ENCODE results near the gene CRYBG1. TPM values are rescaled to one million over a fixed set of nuclear protein-coding genes. Genes with fewer than 3 reads are reported as not detected.

CRYBG1 gene
- total and polyA plus RNA-seq, 2 of the 13 experiments (the other 11 are each of a cell fraction or from before 2014, with no cell fraction given) = 10.1 to 21.9 TPM

DNA sequence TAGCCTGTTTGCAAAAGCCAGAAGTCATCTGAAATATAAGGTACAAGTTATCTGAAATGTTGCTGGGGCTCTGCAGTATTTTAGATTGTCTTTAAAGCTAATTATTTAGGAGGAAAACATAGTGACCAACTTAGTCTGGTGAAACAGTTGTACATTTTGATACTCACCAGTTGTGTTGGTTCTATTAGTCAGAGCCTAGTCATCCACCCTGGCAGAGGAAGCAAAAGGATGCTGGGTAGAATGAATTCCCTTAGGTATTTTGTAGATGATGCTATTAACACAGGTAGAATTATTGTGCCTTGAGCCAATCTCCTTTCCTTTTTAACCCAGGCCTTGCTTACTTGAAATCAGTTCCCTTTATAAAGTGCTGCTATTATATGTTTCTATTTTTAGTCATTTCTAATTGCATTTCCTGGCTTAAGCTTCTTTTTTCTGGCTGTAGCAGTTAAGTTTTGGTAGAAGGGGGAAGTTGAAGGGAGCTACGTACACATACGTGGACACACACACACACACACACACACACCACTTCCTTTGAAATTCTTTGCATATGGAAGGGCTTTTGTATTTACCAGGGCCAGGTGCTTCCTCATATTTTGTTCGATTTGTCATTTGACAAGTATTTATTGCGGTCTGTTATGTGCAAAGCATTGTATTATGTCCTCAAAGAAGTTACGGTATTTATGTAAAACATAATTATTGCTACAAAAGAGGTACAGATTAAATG, 186.3 kb downstream of the CRYBG1 start:
- no peak overlapping the region for H3K9ac ChIP-seq (ENCODE audit: insufficient read depth, low read depth, low read length)
- H3K4me3 ChIP-seq (replicated peaks in 1 of 3; ENCODE audit: insufficient read depth in 1 of 3, low read depth in 2 of 3, low read length in 3 of 3) = no peak overlapping the region
- H4K20me1 ChIP-seq (ENCODE audit: insufficient read depth, low read length) = no peaks in the 10 kb centered on the region
- H3K27ac ChIP-seq (ENCODE audit: extremely low read length, insufficient read depth, low read length) = peak overlapping the region; percentile 53
- peak; percentile 9; the same call in 1 of the 2 replicates for TF ChIP-seq FOSL2 (CRISPR knock-in tag; IDR thresholded peaks at IDR 0.05)
- no peak for TF ChIP-seq GFI1 (CRISPR knock-in tag; IDR thresholded peaks at IDR 0.05; ENCODE audit: borderline replicate concordance)
- TF ChIP-seq, protein P1, sequence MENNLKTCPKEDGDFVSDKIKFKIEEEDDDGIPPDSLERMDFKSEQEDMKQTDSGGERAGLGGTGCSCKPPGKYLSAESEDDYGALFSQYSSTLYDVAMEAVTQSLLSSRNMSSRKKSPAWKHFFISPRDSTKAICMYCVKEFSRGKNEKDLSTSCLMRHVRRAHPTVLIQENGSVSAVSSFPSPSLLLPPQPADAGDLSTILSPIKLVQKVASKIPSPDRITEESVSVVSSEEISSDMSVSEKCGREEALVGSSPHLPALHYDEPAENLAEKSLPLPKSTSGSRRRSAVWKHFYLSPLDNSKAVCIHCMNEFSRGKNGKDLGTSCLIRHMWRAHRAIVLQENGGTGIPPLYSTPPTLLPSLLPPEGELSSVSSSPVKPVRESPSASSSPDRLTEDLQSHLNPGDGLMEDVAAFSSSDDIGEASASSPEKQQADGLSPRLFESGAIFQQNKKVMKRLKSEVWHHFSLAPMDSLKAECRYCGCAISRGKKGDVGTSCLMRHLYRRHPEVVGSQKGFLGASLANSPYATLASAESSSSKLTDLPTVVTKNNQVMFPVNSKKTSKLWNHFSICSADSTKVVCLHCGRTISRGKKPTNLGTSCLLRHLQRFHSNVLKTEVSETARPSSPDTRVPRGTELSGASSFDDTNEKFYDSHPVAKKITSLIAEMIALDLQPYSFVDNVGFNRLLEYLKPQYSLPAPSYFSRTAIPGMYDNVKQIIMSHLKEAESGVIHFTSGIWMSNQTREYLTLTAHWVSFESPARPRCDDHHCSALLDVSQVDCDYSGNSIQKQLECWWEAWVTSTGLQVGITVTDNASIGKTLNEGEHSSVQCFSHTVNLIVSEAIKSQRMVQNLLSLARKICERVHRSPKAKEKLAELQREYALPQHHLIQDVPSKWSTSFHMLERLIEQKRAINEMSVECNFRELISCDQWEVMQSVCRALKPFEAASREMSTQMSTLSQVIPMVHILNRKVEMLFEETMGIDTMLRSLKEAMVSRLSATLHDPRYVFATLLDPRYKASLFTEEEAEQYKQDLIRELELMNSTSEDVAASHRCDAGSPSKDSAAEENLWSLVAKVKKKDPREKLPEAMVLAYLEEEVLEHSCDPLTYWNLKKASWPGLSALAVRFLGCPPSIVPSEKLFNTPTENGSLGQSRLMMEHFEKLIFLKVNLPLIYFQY (CRISPR knock-in tag; IDR thresholded peaks at IDR 0.05; ENCODE audit: borderline replicate concordance) = no peak
- TF ChIP-seq ZBTB3 (CRISPR knock-in tag; IDR thresholded peaks at IDR 0.05; ENCODE audit: borderline replicate concordance, low read depth) = no peak
- no peak for TF ChIP-seq PHF5A (CRISPR knock-in tag; IDR thresholded peaks at IDR 0.05; ENCODE audit: low read depth, unreplicated experiment)
- TF ChIP-seq FOXK2 (IDR thresholded peaks at IDR 0.05) = no peak
- TF ChIP-seq ZNF670 (CRISPR knock-in tag; IDR thresholded peaks at IDR 0.05; ENCODE audit: borderline replicate concordance) = no peak
- TF ChIP-seq ZNF138 (CRISPR knock-in tag; IDR thresholded peaks at IDR 0.05; ENCODE audit: low read depth) = no peak
- no peak for TF ChIP-seq ZNF841 (CRISPR knock-in tag; IDR thresholded peaks at IDR 0.05; ENCODE audit: borderline replicate concordance)
- BruUV-seq (replicated peaks) = no TSS peak
- no peak overlapping the region for H3K4me2 ChIP-seq (ENCODE audit: low read depth, low read length)
- peaks cover 32% of the 10 kb centered on the region for H3K4me1 ChIP-seq (ENCODE audit: insufficient read depth, low read length)
- no peaks in the 10 kb centered on the region for H3K79me2 ChIP-seq (ENCODE audit: insufficient read depth, low read length)
- H3K27me3 ChIP-seq (ENCODE audit: control insufficient read depth in 1 of 2, insufficient read depth in 2 of 2, low read length in 2 of 2) = no peaks in the 10 kb centered on the region
- H3K36me3 ChIP-seq (replicated peaks in 1 of 2; ENCODE audit: control insufficient read depth in 1 of 2, insufficient read depth in 2 of 2, low read length in 2 of 2) = peaks cover 4 to 25% of the 10 kb centered on the region in 2 experiments; a peak in 4 of 5 replicates
- ChIA-PET CTCF (ENCODE audit: low intra/inter-chr PET ratio, low total read pairs) (no interaction called here), POLR2A (no interaction called here)
- FAIRE-seq = no peak
- no peak overlapping the region for H2AFZ ChIP-seq (ENCODE audit: low read length)
- in situ Hi-C loops (cut with HindIII; ENCODE audit: extremely low pct_ligation_motif_present, low pct_unique_long_range_greater_than_20kb) = no loop called here
- no peaks in the 10 kb centered on the region for H3K9me3 ChIP-seq (ENCODE audit: low read length)
- WGBS (ENCODE audit: low lambda C conversion rate) = 51% methylated on average over 5 of the region's 5 CpGs
- ATAC-seq = no peak; the same call in 2 of the 3 replicates
- intact Hi-C loops (cut with micrococcal nuclease; ENCODE audit: unreplicated experiment) = loop anchor here (5.0 kb wide), 1 partner anchor 35 kb away; no protein-coding TSS in a partner anchor
- peak; percentile 36 for DNase-seq (ENCODE audit: low spot score)
